B cell (primary cell): ENCODE data around the gene COG3.

Experiments used
- CTCF ChIP-seq: fragments of 200-600 bp; IDR thresholded peaks from one replicate; pipeline ENCODE4 v1.8.0; 2022; ENCODE audit warnings: antibody characterized with exemption, mild to moderate bottlenecking
- EZH2 ChIP-seq: IDR thresholded peaks from 2 replicates; pipeline ENCODE4 v1.6.1; 2012; ENCODE audit warnings: borderline replicate concordance, low read depth, mild to moderate bottlenecking, moderate library complexity, low read length; ENCODE audit not compliant: insufficient read depth, poor library complexity, severe bottlenecking

- no peak for TF ChIP-seq CTCF
- TF ChIP-seq EZH2: no peak
Observed at GRCh38 chr13:45481688-45482087, 16.9 kb downstream of the COG3 start.
